H9 (cell line): Measurements from ENCODE around the gene ARPC2. TPM values are rescaled to one million over a fixed set of nuclear protein-coding genes. Genes with fewer than 3 reads are reported as not detected.

Experiments
- DNase-seq: peaks from one replicate; pipeline ENCODE4 v3.0.0-alpha.2; 2017
- H2AFZ ChIP-seq: one replicate; pipeline ENCODE4 v1.6.1; 2013; ENCODE audit warnings: mild to moderate bottlenecking, low read length, control low read depth, moderate library complexity
- H2AK5ac ChIP-seq: 2 replicates; pipeline ENCODE4 v1.6.1; 2013; ENCODE audit warnings: low read length, control low read depth, mixed read lengths; ENCODE audit not compliant: insufficient read length
- H2BK120ac ChIP-seq: one replicate; pipeline ENCODE4 v1.6.1; 2013; ENCODE audit warnings: low read depth, mild to moderate bottlenecking, low read length, control low read depth, inconsistent platforms; ENCODE audit not compliant: poor library complexity, severe bottlenecking
- H2BK12ac ChIP-seq: 2 replicates; pipeline ENCODE4 v1.6.1; 2013; ENCODE audit warnings: low read length, control low read depth, mixed read lengths, low read depth; ENCODE audit not compliant: insufficient read length
- H2BK15ac ChIP-seq: 2 replicates; pipeline ENCODE4 v1.6.1; 2013; ENCODE audit warnings: low read depth, low read length, control low read depth
- H2BK20ac ChIP-seq: one replicate; pipeline ENCODE4 v1.6.1; 2013; ENCODE audit warnings: low read depth, mild to moderate bottlenecking, low read length, control low read depth, inconsistent platforms; ENCODE audit not compliant: poor library complexity, severe bottlenecking
- H2BK5ac ChIP-seq: 2 replicates; pipeline ENCODE4 v1.6.1; 2013; ENCODE audit warnings: low read length, control low read depth, mixed read lengths; ENCODE audit not compliant: insufficient read length
- H3K14ac ChIP-seq: 2 replicates; pipeline ENCODE4 v1.6.1; 2013; ENCODE audit warnings: low read length, control low read depth; ENCODE audit not compliant: insufficient read depth
- H3K18ac ChIP-seq: 2 replicates; pipeline ENCODE4 v1.6.1; 2013; ENCODE audit warnings: low read depth, mild to moderate bottlenecking, mixed read lengths, low read length, control low read depth; ENCODE audit not compliant: insufficient read length
- H3K23ac ChIP-seq: 2 replicates; pipeline ENCODE4 v1.6.1; 2013; ENCODE audit warnings: low read length, control low read depth, mixed read lengths, low read depth; ENCODE audit not compliant: insufficient read length
- H3K23me2 ChIP-seq: 2 replicates; pipeline ENCODE4 v1.6.1; 2013; ENCODE audit warnings: low read depth, mild to moderate bottlenecking, mixed read lengths, low read length, control low read depth; ENCODE audit not compliant: insufficient read length, poor library complexity, severe bottlenecking
- H3K27ac ChIP-seq: 2 replicates; pipeline ENCODE4 v1.5.1; 2013; ENCODE audit warnings: low read length, control low read depth, mixed read lengths, low read depth; ENCODE audit not compliant: insufficient read length
- H3K27me3 ChIP-seq: 2 replicates; pipeline ENCODE4 v1.6.1; 2013; ENCODE audit warnings: low read length, control low read depth, inconsistent platforms; ENCODE audit not compliant: insufficient read depth
- H3K4ac ChIP-seq: 2 replicates; pipeline ENCODE4 v1.6.1; 2013; ENCODE audit warnings: low read depth, mild to moderate bottlenecking, control low read depth, inconsistent platforms, low read length, moderate library complexity
- H3K4me1 ChIP-seq: 2 replicates; pipeline ENCODE4 v1.6.1; 2013; ENCODE audit warnings: low read length, control low read depth, inconsistent platforms; ENCODE audit not compliant: insufficient read depth
- H3K4me2 ChIP-seq: 2 replicates; pipeline ENCODE4 v1.6.1; 2013; ENCODE audit warnings: low read length, control low read depth, mixed read lengths; ENCODE audit not compliant: insufficient read length, insufficient read depth
- H3K56ac ChIP-seq: 2 replicates; pipeline ENCODE4 v1.6.1; 2013; ENCODE audit warnings: low read depth, mild to moderate bottlenecking, mixed read lengths, low read length, control low read depth; ENCODE audit not compliant: insufficient read length
- H3K79me1 ChIP-seq: 2 replicates; pipeline ENCODE4 v1.6.1; 2013; ENCODE audit warnings: low read depth, mild to moderate bottlenecking, moderate library complexity, low read length, control low read depth, inconsistent platforms; ENCODE audit not compliant: insufficient read depth, poor library complexity, severe bottlenecking
- H3K79me2 ChIP-seq: 2 replicates; pipeline ENCODE4 v1.6.1; 2013; ENCODE audit warnings: low read length, control low read depth, inconsistent platforms; ENCODE audit not compliant: insufficient read depth
- H3K9ac ChIP-seq: 2 replicates; pipeline ENCODE4 v1.6.1; 2013; ENCODE audit warnings: low read length, control low read depth, mixed read lengths; ENCODE audit not compliant: insufficient read length; ENCODE audit errors: extremely low read depth
- H3K9me3 ChIP-seq: one replicate; pipeline ENCODE4 v1.6.1; 2013; ENCODE audit warnings: low read depth, low read length, inconsistent platforms; ENCODE audit not compliant: control insufficient read depth
- H3T11ph ChIP-seq: one replicate; pipeline ENCODE4 v1.6.1; 2013; ENCODE audit warnings: mild to moderate bottlenecking, low read length, control low read depth, inconsistent platforms
- H4K20me1 ChIP-seq: one replicate; pipeline ENCODE4 v1.6.1; 2013; ENCODE audit not compliant: control insufficient read depth, insufficient read length, insufficient read depth
- H4K5ac ChIP-seq: 2 replicates; pipeline ENCODE4 v1.6.1; 2013; ENCODE audit warnings: low read depth, mild to moderate bottlenecking, mixed read lengths, low read length, control low read depth; ENCODE audit not compliant: insufficient read length
- H4K8ac ChIP-seq: replicated peaks from 2 replicates; pipeline ENCODE4 v1.6.1; 2013; ENCODE audit warnings: low read length, control low read depth, mixed read lengths, low read depth; ENCODE audit not compliant: insufficient read length
- H4K91ac ChIP-seq: 2 replicates; pipeline ENCODE4 v1.6.1; 2013; ENCODE audit warnings: low read depth, mild to moderate bottlenecking, moderate library complexity, mixed read lengths, low read length, control low read depth; ENCODE audit not compliant: insufficient read length
- H3K27ac Mint-ChIP-seq, 3 experiments: 2 replicates in 2 of 3; 3 replicates in 1 of 3; pipeline ENCODE4 v1.8.0; 2020 to 2021; ENCODE audit warnings: mixed read lengths in 3 of 3, mild to moderate bottlenecking in 1 of 3, moderate library complexity in 1 of 3
- H3K27me3 Mint-ChIP-seq: 2 replicates; pipeline ENCODE4 v1.8.0; 2021; ENCODE audit warnings: low read depth, mild to moderate bottlenecking, moderate library complexity, mixed read lengths
- H3K36me3 Mint-ChIP-seq, 3 experiments: 2 replicates in 2 of 3; 3 replicates in 1 of 3; pipeline ENCODE4 v1.8.0; 2020 to 2021; ENCODE audit warnings: low read depth in 3 of 3, mixed read lengths in 3 of 3; ENCODE audit not compliant: insufficient read depth in 1 of 3
- H3K4me1 Mint-ChIP-seq, 2 experiments: 2 replicates each; pipeline ENCODE4 v1.8.0; 2020; ENCODE audit warnings: mixed read lengths in 2 of 2
- H3K4me3 Mint-ChIP-seq, 2 experiments: 2 replicates in 1 of 2; 3 replicates in 1 of 2; pipeline ENCODE4 v1.8.0; 2020 to 2021; ENCODE audit warnings: mild to moderate bottlenecking in 2 of 2, mixed read lengths in 2 of 2, moderate library complexity in 1 of 2
- H3K9me3 Mint-ChIP-seq, 2 experiments: 2 replicates in 1 of 2; 3 replicates in 1 of 2; pipeline ENCODE4 v1.8.0; 2020; ENCODE audit warnings: mild to moderate bottlenecking in 2 of 2, mixed read lengths in 2 of 2, moderate library complexity in 1 of 2
- CTCF ChIP-seq: fragments of 200-600 bp; sonication (generic); conservative IDR thresholded peaks from 3 replicates; pipeline ENCODE4 v1.8.0; 2021; ENCODE audit warnings: antibody characterized with exemption, mild to moderate bottlenecking
- WGBS: extraction: QIAGEN DNeasy Blood & Tissue Kit; methylation state at CpG from one replicate; pipeline ENCODE4 v1.1.7; 2013; ENCODE audit warnings: missing lambda C conversion rate, low lambda C conversion rate, mixed read lengths; ENCODE audit not compliant: insufficient read length; ENCODE audit errors: extremely low coverage; 5-methylcytosine and 5-hydroxymethylcytosine counted together
- total RNA-seq: library from RNA; stranded (reverse); gene quantifications from 2 replicates; pipeline ENCODE4 v1.2.1, GENCODE V29; 2021

ARPC2 gene
- total RNA-seq, 1 experiment from 2014 or later: 197 TPM

- Histone ChIP-seq H4K8ac (no peak overlapping the region), H3K14ac (no peak overlapping the region), H2BK12ac (no peak overlapping the region), H4K91ac (no peak overlapping the region), H3K18ac (no peak overlapping the region), H4K20me1 (no peaks in the 10 kb centered on the region), H4K5ac (no peak overlapping the region), H3K4me1 (no peaks in the 10 kb centered on the region; the same call in 1 of the 2 replicates), H3K23ac (no peak overlapping the region), H3K9me3 (no peaks in the 10 kb centered on the region), H3K56ac (no peak overlapping the region), H3K4me2 (no peak overlapping the region), H2BK15ac (no peak overlapping the region), H2AK5ac (no peak overlapping the region), H3K9ac (no peak overlapping the region), H2BK20ac (no peak overlapping the region), H3K27ac (no peak overlapping the region), H3K4ac (no peak overlapping the region), H2BK5ac (no peak overlapping the region), H2AFZ (no peak overlapping the region), H3T11ph (no peak overlapping the region), H3K27me3 (no peaks in the 10 kb centered on the region), H3K23me2 (no peaks in the 10 kb centered on the region), H2BK120ac (no peak overlapping the region), H3K79me2 (no peaks in the 10 kb centered on the region), H3K79me1 (no peaks in the 10 kb centered on the region)
- peaks cover 2 to 25% (median 21%) of the 10 kb centered on the region in 3 experiments for H3K36me3 Mint-ChIP-seq
- no peaks in the 10 kb centered on the region for H3K27me3 Mint-ChIP-seq
- DNase-seq: no peak
- H3K4me3 Mint-ChIP-seq: no peak overlapping the region; a peak in 1 of 5 replicates
- TF ChIP-seq CTCF: no peak
- H3K27ac Mint-ChIP-seq: peak overlapping the region in 2 of 3 experiments; percentile 52 to 53; a peak in 3 of 7 replicates
- H3K4me1 Mint-ChIP-seq: peaks cover 6 to 7% of the 10 kb centered on the region in 2 experiments
- H3K9me3 Mint-ChIP-seq: no peaks in the 10 kb centered on the region; a peak in 1 of 5 replicates
- WGBS: no CpG with 5 or more reads among the region's 3 CpGs
Measured at GRCh38 chr2:218281449-218281848, 64.5 kb downstream of the ARPC2 start.
